HL-60 (cell line): Measurements from ENCODE around the gene LENG9.

Experiments used
- DNase-seq, 2 experiments: peaks; one replicate each; pipeline ENCODE4 v3.0.0-alpha.2; 2010 to 2020; ENCODE audit warnings: low read depth in 1 of 2, low spot score in 1 of 2
- H3K27ac ChIP-seq: fragments of 250-450 bp; sonication (Bioruptor Pico); replicated peaks from 2 replicates; pipeline ENCODE4 v1.5.1; 2020; ENCODE audit warnings: mild to moderate bottlenecking, moderate library complexity
- H3K27me3 ChIP-seq: fragments of 250-450 bp; sonication (Bioruptor Pico); 2 replicates; pipeline ENCODE4 v1.5.1; 2021; ENCODE audit warnings: mild to moderate bottlenecking, moderate library complexity; ENCODE audit not compliant: insufficient read depth, poor library complexity, severe bottlenecking
- H3K4me3 ChIP-seq: replicated peaks from 2 replicates; pipeline ENCODE4 v1.5.1; 2011; ENCODE audit warnings: mild to moderate bottlenecking, control low read depth, low read length; ENCODE audit not compliant: insufficient read depth
- GABPA ChIP-seq: IDR thresholded peaks from 2 replicates; pipeline ENCODE4 v1.6.1; 2012; ENCODE audit warnings: low read depth
- POLR2AphosphoS5 ChIP-seq: IDR thresholded peaks from 2 replicates; pipeline ENCODE4 v1.6.1; 2012; ENCODE audit warnings: low read depth
- SPI1 ChIP-seq: IDR thresholded peaks from 2 replicates; pipeline ENCODE4 v1.6.1; 2012; ENCODE audit warnings: low read depth, mild to moderate bottlenecking, borderline replicate concordance
- TF ChIP-seq, protein P1 (sequence below): IDR thresholded peaks from one replicate; pipeline ENCODE4 v1.5.1; 2011; ENCODE audit warnings: low read length, control low read depth, inconsistent platforms; ENCODE audit not compliant: insufficient read depth
- TF ChIP-seq, protein P2 (sequence below): IDR thresholded peaks from 2 replicates; pipeline ENCODE4 v1.6.1; 2012; ENCODE audit warnings: low read depth; ENCODE audit not compliant: insufficient replicate concordance

Gene LENG9

DNA sequence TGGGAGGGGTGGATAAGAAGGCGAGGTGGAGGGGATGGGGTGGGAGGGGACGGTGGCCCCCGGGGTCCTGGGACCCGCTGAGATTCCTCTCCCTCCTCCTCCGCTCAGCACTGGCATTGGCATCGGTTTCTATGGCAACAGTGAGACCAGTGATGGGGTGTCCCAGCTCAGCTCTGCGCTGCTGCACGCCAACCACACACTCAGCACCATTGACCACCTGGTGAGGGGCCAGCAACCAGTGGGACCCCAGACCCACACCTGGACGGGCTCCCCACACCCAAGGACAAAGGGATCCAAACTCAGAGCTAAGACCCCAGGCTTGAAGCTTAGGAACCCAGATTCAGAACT is 42.4 kb downstream of the LENG9 start:
- Histone ChIP-seq H3K4me3 (no peak overlapping the region), H3K27me3 (peaks cover 31% of the 10 kb centered on the region), H3K27ac (no peak overlapping the region)
- no peak for DNase-seq
- TF ChIP-seq, protein P1, sequence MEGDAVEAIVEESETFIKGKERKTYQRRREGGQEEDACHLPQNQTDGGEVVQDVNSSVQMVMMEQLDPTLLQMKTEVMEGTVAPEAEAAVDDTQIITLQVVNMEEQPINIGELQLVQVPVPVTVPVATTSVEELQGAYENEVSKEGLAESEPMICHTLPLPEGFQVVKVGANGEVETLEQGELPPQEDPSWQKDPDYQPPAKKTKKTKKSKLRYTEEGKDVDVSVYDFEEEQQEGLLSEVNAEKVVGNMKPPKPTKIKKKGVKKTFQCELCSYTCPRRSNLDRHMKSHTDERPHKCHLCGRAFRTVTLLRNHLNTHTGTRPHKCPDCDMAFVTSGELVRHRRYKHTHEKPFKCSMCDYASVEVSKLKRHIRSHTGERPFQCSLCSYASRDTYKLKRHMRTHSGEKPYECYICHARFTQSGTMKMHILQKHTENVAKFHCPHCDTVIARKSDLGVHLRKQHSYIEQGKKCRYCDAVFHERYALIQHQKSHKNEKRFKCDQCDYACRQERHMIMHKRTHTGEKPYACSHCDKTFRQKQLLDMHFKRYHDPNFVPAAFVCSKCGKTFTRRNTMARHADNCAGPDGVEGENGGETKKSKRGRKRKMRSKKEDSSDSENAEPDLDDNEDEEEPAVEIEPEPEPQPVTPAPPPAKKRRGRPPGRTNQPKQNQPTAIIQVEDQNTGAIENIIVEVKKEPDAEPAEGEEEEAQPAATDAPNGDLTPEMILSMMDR = no peak
- no peak for TF ChIP-seq POLR2AphosphoS5
- TF ChIP-seq, protein P2, sequence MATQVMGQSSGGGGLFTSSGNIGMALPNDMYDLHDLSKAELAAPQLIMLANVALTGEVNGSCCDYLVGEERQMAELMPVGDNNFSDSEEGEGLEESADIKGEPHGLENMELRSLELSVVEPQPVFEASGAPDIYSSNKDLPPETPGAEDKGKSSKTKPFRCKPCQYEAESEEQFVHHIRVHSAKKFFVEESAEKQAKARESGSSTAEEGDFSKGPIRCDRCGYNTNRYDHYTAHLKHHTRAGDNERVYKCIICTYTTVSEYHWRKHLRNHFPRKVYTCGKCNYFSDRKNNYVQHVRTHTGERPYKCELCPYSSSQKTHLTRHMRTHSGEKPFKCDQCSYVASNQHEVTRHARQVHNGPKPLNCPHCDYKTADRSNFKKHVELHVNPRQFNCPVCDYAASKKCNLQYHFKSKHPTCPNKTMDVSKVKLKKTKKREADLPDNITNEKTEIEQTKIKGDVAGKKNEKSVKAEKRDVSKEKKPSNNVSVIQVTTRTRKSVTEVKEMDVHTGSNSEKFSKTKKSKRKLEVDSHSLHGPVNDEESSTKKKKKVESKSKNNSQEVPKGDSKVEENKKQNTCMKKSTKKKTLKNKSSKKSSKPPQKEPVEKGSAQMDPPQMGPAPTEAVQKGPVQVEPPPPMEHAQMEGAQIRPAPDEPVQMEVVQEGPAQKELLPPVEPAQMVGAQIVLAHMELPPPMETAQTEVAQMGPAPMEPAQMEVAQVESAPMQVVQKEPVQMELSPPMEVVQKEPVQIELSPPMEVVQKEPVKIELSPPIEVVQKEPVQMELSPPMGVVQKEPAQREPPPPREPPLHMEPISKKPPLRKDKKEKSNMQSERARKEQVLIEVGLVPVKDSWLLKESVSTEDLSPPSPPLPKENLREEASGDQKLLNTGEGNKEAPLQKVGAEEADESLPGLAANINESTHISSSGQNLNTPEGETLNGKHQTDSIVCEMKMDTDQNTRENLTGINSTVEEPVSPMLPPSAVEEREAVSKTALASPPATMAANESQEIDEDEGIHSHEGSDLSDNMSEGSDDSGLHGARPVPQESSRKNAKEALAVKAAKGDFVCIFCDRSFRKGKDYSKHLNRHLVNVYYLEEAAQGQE = no peak
- TF ChIP-seq SPI1 = no peak
- TF ChIP-seq GABPA = no peak

DNA sequence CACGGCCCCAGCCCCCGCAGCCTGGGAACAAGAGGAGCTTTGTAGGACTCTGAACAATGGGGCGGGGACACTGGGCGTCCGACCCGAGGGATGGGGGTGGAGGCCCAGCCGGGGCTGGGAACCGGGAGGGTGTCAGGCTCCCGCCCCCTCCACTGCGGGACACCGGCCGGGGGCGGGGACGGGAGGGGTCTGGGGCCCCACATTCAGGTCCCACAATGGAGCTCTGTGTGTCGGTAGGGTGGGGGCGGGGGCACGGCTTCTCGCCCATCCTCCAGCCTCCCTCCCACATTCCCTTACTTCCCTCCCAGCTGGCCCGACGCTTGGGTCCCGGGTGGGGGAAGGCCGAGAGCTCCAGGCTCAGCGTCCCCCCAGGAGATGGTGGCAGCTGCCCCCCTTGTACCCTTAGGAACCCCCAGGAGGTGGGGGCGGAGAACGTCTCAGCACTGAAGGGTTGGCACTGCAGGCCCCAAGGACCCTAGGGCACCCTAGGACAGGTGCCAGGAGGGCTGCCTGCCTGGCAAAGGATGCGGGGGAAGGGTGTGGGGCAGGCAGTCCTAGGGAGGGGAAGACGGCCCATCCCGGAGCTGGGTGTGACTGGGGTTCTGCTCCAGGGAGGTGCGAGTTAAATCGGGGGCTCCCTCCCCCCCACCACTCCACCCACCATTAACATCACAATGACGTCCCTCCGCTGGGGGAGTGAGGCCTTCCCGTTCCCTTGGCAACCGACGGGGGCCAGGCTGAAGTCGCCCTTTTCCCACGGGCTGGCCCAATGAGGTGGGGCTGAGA is 43.0 kb downstream of the LENG9 start:
- H3K4me3 ChIP-seq = no peak overlapping the region
- H3K27me3 ChIP-seq = peaks cover 33% of the 10 kb centered on the region
- no peak for DNase-seq
- TF ChIP-seq POLR2AphosphoS5 = no peak
- TF ChIP-seq GABPA = no peak
- TF ChIP-seq, protein P1 = no peak
- TF ChIP-seq, protein P2 = no peak
- no peak for TF ChIP-seq SPI1
- H3K27ac ChIP-seq = no peak overlapping the region

DNA sequence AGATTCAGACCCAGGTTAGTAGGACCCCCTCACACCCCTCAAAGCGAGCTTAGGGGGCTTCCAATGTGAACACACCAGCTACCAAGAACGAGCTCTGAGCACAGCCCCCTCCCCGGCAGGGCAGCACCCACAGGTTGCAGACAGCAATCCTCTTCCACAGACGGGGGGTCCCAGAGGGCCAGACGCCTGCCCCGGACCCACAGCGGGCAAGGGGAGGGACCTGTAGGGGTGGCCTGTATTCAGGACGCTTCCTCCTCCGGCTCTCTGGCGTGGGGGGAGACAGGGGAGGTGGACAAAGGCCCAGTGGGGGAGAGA is 43.6 kb downstream of the LENG9 start:
- Histone ChIP-seq H3K27me3 (peaks cover 36% of the 10 kb centered on the region), H3K4me3 (no peak overlapping the region), H3K27ac (no peak overlapping the region)
- DNase-seq = no peak
- TF ChIP-seq, protein P1 = no peak
